22Rv1 (cell line): Measurements from ENCODE around the gene FILIP1L.

Experiments used
- CTCF ChIP-seq: fragments of 450-650 bp; IDR thresholded peaks from 2 replicates; pipeline ENCODE4 v1.5.1; 2017; ENCODE audit warnings: mild to moderate bottlenecking
- ZFX ChIP-seq: fragments of 450-650 bp; IDR thresholded peaks from 2 replicates; pipeline ENCODE4 v1.6.1; 2017; ENCODE audit warnings: antibody characterized with exemption, borderline replicate concordance

DNA sequence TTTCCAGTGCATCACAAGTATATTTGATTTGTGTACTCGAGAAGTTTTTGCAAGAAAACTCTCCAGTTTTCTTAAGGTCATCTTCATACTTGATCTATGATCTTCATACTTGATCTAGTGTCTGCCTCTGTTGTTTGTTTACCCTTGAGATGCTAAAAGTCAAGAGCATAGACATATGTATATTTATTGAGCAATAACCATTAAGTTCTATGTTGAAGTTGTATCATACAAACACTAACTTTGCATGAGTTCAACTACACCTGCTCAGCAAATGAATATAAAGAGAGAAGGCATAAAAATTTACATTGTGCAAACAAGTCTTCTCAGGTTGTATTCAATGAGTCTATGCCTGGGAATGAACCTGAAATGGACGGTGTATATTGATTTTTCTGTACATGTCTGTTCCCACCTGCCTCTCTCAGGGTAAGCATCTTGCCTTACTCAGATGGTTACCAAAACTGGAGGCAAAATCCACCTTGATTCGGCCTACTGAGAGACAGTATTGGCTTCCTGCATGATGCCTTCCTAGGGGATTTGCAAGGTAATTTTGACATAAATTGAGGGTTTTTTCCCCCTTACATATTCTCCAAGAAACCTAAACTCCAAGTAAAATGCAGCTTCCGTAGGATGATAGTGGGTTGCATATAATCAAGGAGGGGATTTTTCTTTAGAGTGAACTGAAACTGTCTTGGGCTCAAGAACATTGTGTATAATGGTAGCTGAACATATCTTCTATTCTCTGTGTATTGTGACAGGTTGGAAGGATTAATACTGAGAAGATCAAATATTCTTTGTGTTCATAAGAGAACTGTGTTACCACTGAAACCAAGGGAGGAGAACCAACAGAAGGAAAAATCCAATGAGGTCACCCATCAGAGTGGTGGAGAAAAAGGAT lies 110.4 kb downstream of the FILIP1L start:
- TF ChIP-seq CTCF (no peak), ZFX (no peak)
